GM12878 (cell line): ENCODE data around the gene TRIP4. TPM values are rescaled to one million over a fixed set of nuclear protein-coding genes. Genes with fewer than 3 reads are reported as not detected.

Experiments
- ATAC-seq: fragments of 200-7000 bp; cut with Tn5 transposase; 3 replicates; pipeline ENCODE4 v1.9.1; 2020; ENCODE audit warnings: mild to moderate bottlenecking, moderate library complexity
- BruUV-seq: library from RNA; stranded (reverse); fragments of 400-500 nt; replicated peaks from 2 replicates; lab custom pipeline; 2021; lab: Mats Ljungman, UMichigan
- CTCF ChIA-PET: fragments of 300-600 bp; sonication (Branson Sonifier 250); formaldehyde crosslinking; extraction: SDS; loops from one replicate; lab custom pipeline; 2021; ENCODE audit warnings: inconsistent platforms; lab: Yijun Ruan, JAX
- POLR2A ChIA-PET: fragments of 350-600 bp; formaldehyde crosslinking; extraction: SDS; loops from one replicate; lab custom pipeline; 2021; ENCODE audit warnings: inconsistent platforms; lab: Charles Lee
- RAD21 ChIA-PET: fragments of 300-600 bp; sonication (Branson Sonifier 250); formaldehyde crosslinking; loops from one replicate; lab custom pipeline; 2023; ENCODE audit warnings: antibody characterized with exemption; ENCODE audit not compliant: unreplicated experiment; lab: Charles Lee
- SMC1A ChIA-PET: fragments of 300-600 bp; sonication (Branson Sonifier 250); formaldehyde crosslinking; loops from one replicate; lab custom pipeline; 2023; ENCODE audit not compliant: unreplicated experiment, uncharacterized antibody; lab: Charles Lee
- DNase-seq: peaks from one replicate; pipeline ENCODE4 v3.0.0-alpha.2; 2011; ENCODE audit warnings: low read depth, low spot score
- FAIRE-seq: peaks from 3 replicates; lab custom pipeline; 2011; peaks lifted over from hg19 to GRCh38; lab: Jason Lieb, UNC
- H2AFZ ChIP-seq: 2 replicates; pipeline ENCODE4 v1.6.0; 2011; ENCODE audit warnings: low read depth, low read length, control low read depth; ENCODE audit not compliant: control insufficient read depth
- H3K27ac ChIP-seq: 2 replicates; pipeline ENCODE4 v1.5.1; 2011; ENCODE audit warnings: control low read depth; ENCODE audit not compliant: control insufficient read depth, insufficient read depth
- H3K27me3 ChIP-seq, 2 experiments: replicated peaks in 1 of 2; 2 replicates each; pipeline versions ENCODE4 v1.6.0 to v1.6.1; 2011; ENCODE audit warnings: low read length in 1 of 2; ENCODE audit not compliant: control insufficient read depth in 2 of 2, insufficient read depth in 2 of 2
- H3K36me3 ChIP-seq, 2 experiments: 2 replicates each; pipeline ENCODE4 v1.5.1; 2011; ENCODE audit warnings: low read length in 1 of 2; ENCODE audit not compliant: control insufficient read depth in 2 of 2, insufficient read depth in 2 of 2
- H3K4me1 ChIP-seq: 2 replicates; pipeline ENCODE4 v1.6.1; 2011; ENCODE audit warnings: mild to moderate bottlenecking, low read length, moderate library complexity, mixed read lengths; ENCODE audit not compliant: control insufficient read depth, insufficient read depth
- H3K4me2 ChIP-seq: 2 replicates; pipeline ENCODE4 v1.6.0; 2011; ENCODE audit warnings: control low read depth; ENCODE audit not compliant: control insufficient read depth, insufficient read depth
- H3K4me3 ChIP-seq: fragments of 200-600 bp; sonication (generic); 2 replicates; pipeline ENCODE4 v1.5.1; 2016
- H3K79me2 ChIP-seq: 2 replicates; pipeline ENCODE4 v1.6.0; 2011; ENCODE audit warnings: low read length; ENCODE audit not compliant: control insufficient read depth, insufficient read depth
- H3K9ac ChIP-seq: 2 replicates; pipeline ENCODE4 v1.8.0; 2011; ENCODE audit warnings: low read length, control low read depth, mixed read lengths; ENCODE audit not compliant: control insufficient read depth, insufficient read depth
- H3K9me3 ChIP-seq: replicated peaks from 3 replicates; pipeline ENCODE4 v1.5.1; 2011; ENCODE audit warnings: mild to moderate bottlenecking, low read length; ENCODE audit not compliant: control insufficient read depth, insufficient read depth
- H4K20me1 ChIP-seq: 2 replicates; pipeline ENCODE4 v1.6.0; 2011; ENCODE audit not compliant: control insufficient read depth, insufficient read depth
- CBX5 ChIP-seq: sonication (generic); IDR thresholded peaks from 2 replicates; pipeline ENCODE4 v1.6.1; 2016; ENCODE audit warnings: low read depth, moderate library complexity, mild to moderate bottlenecking, inconsistent platforms
- E2F4 ChIP-seq: IDR thresholded peaks from 2 replicates; pipeline ENCODE4 v1.6.1; 2012; ENCODE audit warnings: low read depth, low read length, improper control_type of control experiment
- RB1 ChIP-seq: fragments of 450-650 bp; formaldehyde crosslinking; IDR thresholded peaks from 2 replicates; pipeline ENCODE4 v1.6.1; 2017; ENCODE audit warnings: mild to moderate bottlenecking, borderline replicate concordance
- SMAD1 ChIP-seq: fragments of 450-650 bp; IDR thresholded peaks from 2 replicates; pipeline ENCODE4 v1.6.1; 2018; ENCODE audit warnings: mild to moderate bottlenecking, low read depth; ENCODE audit not compliant: partially characterized antibody
- TARDBP ChIP-seq: IDR thresholded peaks from 2 replicates; pipeline ENCODE4 v1.6.1; 2016; ENCODE audit warnings: borderline replicate concordance
- ZZZ3 ChIP-seq: IDR thresholded peaks from 2 replicates; pipeline ENCODE4 v1.6.1; 2011; ENCODE audit warnings: low read depth; ENCODE audit not compliant: control insufficient read depth, insufficient read length
- WGBS: methylation state at CpG from one replicate; pipeline ENCODE4 v1.1.6; 2016; ENCODE audit warnings: low lambda C conversion rate; ENCODE audit not compliant: insufficient replicate concordance, insufficient coverage; ENCODE audit errors: missing lambda C conversion rate; 5-methylcytosine and 5-hydroxymethylcytosine counted together
- in situ Hi-C: fragments of 300-500 bp; cut with MboI; formaldehyde crosslinking; loops from 9 replicates; pipeline ENCODE4 v1.14.3; 2018; ENCODE audit warnings: mixed read lengths
- intact Hi-C: fragments of 100-400 bp; cut with micrococcal nuclease; formaldehyde crosslinking; loops from one replicate; pipeline ENCODE4 v1.14.2; 2022; ENCODE audit not compliant: unreplicated experiment
- polyA plus RNA-seq, 11 experiments: library from polyadenylated mRNA; depleted of rRNA in 4 of 11; unstranded in 6 of 11; stranded (reverse) in 5 of 11; fragments of >200 nt; fragmentation: Nextera tagmentation in 4 of 11; fragmentation: Illumina TruSeq in 1 of 11; extraction: Ambion mirVana in 4 of 11; extraction: Trizol in 1 of 11; gene quantifications; 1 replicate in 1 of 11; 2 replicates in 10 of 11; pipeline versions ENCODE4 v1.2.1 to v1.2.3, GENCODE V29; 2011 to 2016; ENCODE audit warnings: inconsistent platforms in 2 of 11, missing spikeins in 2 of 11, low read depth in 1 of 11
- total RNA-seq, 4 experiments: library from RNA; depleted of rRNA in 3 of 4; stranded (reverse); fragments of >200 nt in 3 of 4; fragmentation: Illumina TruSeq in 1 of 4; extraction: Trizol in 1 of 4; gene quantifications; 2 replicates each; pipeline versions ENCODE4 v1.2.1 to v1.2.3, GENCODE V29; 2013 to 2021
- TF ChIP-seq, protein P1 (sequence below): IDR thresholded peaks from 2 replicates; pipeline ENCODE4 v1.6.1; 2011; ENCODE audit warnings: borderline replicate concordance, low read depth, mild to moderate bottlenecking, moderate library complexity, low read length; ENCODE audit not compliant: insufficient read depth, poor library complexity, severe bottlenecking
- TF ChIP-seq, protein P2 (sequence below), 3 experiments: IDR thresholded peaks in 2 of 3; conservative IDR thresholded peaks in 1 of 3; 2 replicates each; pipeline ENCODE4 v1.5.1; 2011; ENCODE audit warnings: low read depth in 3 of 3, low read length in 3 of 3, mild to moderate bottlenecking in 3 of 3, control low read depth in 2 of 3, moderate library complexity in 2 of 3, inconsistent platforms in 1 of 3, mixed read lengths in 1 of 3; ENCODE audit not compliant: control insufficient read depth in 2 of 3, insufficient read depth in 1 of 3; ENCODE audit errors: extremely low read depth in 1 of 3
- TF ChIP-seq, protein P3 (sequence below): fragments of 450-650 bp; IDR thresholded peaks from 2 replicates; pipeline ENCODE4 v1.6.1; 2016; ENCODE audit warnings: mild to moderate bottlenecking, moderate library complexity, borderline replicate concordance

TRIP4 gene
- total and polyA plus RNA-seq, 10 of the 15 experiments (the other 5 are each of a cell fraction or from before 2014, with no cell fraction given), result 6.4 to 24.5 (median 20.0) TPM

DNA sequence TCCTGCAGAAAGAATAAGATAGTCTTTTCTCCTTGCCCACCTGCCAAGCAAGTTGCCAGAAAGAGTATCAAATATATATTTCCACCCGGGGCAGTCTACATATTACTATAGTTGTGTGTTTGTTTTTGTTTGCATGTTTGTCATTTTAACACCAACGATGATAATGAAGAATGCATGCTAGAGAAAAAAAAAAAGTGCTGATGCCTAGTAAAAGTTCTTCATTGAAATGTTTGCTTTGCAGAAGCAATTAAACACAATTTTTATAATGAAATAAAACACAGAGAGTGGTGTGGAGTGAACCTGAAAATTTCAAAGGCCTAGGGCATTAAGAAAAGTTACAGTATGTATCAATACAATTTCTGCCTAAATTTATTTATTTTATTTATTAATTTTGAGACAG is 3.9 kb upstream of the TRIP4 start:
- Histone ChIP-seq H3K4me3 (no peak overlapping the region), H3K79me2 (peaks cover 35% of the 10 kb centered on the region), H3K27ac (no peak overlapping the region), H2AFZ (no peak overlapping the region), H4K20me1 (no peaks in the 10 kb centered on the region), H3K9me3 (no peaks in the 10 kb centered on the region; the same call in 2 of the 3 replicates), H3K36me3 (no peaks in the 10 kb centered on the region), H3K4me2 (no peak overlapping the region), H3K4me1 (0 out of 2 replicates have a peak, but pooled peaks cover 3% of the 10 kb centered on the region), H3K27me3 (no peaks in the 10 kb centered on the region), H3K9ac (no peak overlapping the region)
- FAIRE-seq, result no peak
- TF ChIP-seq, protein P1, sequence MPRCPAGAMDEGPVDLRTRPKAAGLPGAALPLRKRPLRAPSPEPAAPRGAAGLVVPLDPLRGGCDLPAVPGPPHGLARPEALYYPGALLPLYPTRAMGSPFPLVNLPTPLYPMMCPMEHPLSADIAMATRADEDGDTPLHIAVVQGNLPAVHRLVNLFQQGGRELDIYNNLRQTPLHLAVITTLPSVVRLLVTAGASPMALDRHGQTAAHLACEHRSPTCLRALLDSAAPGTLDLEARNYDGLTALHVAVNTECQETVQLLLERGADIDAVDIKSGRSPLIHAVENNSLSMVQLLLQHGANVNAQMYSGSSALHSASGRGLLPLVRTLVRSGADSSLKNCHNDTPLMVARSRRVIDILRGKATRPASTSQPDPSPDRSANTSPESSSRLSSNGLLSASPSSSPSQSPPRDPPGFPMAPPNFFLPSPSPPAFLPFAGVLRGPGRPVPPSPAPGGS, result no peak
- TF ChIP-seq RB1 (no peak), ZZZ3 (no peak), TARDBP (no peak), CBX5 (no peak), E2F4 (no peak), SMAD1 (no peak)
- TF ChIP-seq, protein P2, sequence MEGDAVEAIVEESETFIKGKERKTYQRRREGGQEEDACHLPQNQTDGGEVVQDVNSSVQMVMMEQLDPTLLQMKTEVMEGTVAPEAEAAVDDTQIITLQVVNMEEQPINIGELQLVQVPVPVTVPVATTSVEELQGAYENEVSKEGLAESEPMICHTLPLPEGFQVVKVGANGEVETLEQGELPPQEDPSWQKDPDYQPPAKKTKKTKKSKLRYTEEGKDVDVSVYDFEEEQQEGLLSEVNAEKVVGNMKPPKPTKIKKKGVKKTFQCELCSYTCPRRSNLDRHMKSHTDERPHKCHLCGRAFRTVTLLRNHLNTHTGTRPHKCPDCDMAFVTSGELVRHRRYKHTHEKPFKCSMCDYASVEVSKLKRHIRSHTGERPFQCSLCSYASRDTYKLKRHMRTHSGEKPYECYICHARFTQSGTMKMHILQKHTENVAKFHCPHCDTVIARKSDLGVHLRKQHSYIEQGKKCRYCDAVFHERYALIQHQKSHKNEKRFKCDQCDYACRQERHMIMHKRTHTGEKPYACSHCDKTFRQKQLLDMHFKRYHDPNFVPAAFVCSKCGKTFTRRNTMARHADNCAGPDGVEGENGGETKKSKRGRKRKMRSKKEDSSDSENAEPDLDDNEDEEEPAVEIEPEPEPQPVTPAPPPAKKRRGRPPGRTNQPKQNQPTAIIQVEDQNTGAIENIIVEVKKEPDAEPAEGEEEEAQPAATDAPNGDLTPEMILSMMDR (IDR thresholded peaks at IDR 0.05 in 2 of 3, conservative IDR thresholded peaks at IDR 0.05 in 1 of 3; ENCODE audit: control insufficient read depth in 2 of 3, extremely low read depth in 1 of 3, insufficient read depth in 1 of 3, low read depth in 3 of 3, low read length in 3 of 3), result no peak
- TF ChIP-seq, protein P3, sequence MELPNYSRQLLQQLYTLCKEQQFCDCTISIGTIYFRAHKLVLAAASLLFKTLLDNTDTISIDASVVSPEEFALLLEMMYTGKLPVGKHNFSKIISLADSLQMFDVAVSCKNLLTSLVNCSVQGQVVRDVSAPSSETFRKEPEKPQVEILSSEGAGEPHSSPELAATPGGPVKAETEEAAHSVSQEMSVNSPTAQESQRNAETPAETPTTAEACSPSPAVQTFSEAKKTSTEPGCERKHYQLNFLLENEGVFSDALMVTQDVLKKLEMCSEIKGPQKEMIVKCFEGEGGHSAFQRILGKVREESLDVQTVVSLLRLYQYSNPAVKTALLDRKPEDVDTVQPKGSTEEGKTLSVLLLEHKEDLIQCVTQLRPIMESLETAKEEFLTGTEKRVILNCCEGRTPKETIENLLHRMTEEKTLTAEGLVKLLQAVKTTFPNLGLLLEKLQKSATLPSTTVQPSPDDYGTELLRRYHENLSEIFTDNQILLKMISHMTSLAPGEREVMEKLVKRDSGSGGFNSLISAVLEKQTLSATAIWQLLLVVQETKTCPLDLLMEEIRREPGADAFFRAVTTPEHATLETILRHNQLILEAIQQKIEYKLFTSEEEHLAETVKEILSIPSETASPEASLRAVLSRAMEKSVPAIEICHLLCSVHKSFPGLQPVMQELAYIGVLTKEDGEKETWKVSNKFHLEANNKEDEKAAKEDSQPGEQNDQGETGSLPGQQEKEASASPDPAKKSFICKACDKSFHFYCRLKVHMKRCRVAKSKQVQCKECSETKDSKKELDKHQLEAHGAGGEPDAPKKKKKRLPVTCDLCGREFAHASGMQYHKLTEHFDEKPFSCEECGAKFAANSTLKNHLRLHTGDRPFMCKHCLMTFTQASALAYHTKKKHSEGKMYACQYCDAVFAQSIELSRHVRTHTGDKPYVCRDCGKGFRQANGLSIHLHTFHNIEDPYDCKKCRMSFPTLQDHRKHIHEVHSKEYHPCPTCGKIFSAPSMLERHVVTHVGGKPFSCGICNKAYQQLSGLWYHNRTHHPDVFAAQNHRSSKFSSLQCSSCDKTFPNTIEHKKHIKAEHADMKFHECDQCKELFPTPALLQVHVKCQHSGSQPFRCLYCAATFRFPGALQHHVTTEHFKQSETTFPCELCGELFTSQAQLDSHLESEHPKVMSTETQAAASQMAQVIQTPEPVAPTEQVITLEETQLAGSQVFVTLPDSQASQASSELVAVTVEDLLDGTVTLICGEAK, result no peak
- POLR2A ChIA-PET, result interaction anchor here (0.7 kb wide), 1 partner anchor 202 kb away, joined by 4 read pairs; no protein-coding TSS in a partner anchor
- in situ Hi-C loops (no loop called here), intact Hi-C loops (loop anchor here (10.0 kb wide), 2 partner anchors 169 to 289 kb away; partner anchors contain the start of genes CIAO2A and SNX1)
- no peak for DNase-seq
- WGBS, result 63% methylated on average over 2 of the region's 2 CpGs
- SMC1A ChIA-PET, result no interaction called here
- ATAC-seq, result no peak
- CTCF ChIA-PET, result no interaction called here
- RAD21 ChIA-PET, result interaction anchor here (0.7 kb wide), 1 partner anchor 1256 kb away, joined by 4 read pairs; no protein-coding TSS in a partner anchor
- BruUV-seq, result no TSS peak
